HG03103 (cell line): ENCODE results near the gene AMDHD2.

Experiments used
- ATAC-seq: cut with Tn5 transposase; IDR thresholded peaks from one replicate; pipeline ENCODE4 v1.9.1; 2021; ENCODE audit warnings: low read depth; ENCODE audit not compliant: unreplicated experiment

The AMDHD2 gene

DNA sequence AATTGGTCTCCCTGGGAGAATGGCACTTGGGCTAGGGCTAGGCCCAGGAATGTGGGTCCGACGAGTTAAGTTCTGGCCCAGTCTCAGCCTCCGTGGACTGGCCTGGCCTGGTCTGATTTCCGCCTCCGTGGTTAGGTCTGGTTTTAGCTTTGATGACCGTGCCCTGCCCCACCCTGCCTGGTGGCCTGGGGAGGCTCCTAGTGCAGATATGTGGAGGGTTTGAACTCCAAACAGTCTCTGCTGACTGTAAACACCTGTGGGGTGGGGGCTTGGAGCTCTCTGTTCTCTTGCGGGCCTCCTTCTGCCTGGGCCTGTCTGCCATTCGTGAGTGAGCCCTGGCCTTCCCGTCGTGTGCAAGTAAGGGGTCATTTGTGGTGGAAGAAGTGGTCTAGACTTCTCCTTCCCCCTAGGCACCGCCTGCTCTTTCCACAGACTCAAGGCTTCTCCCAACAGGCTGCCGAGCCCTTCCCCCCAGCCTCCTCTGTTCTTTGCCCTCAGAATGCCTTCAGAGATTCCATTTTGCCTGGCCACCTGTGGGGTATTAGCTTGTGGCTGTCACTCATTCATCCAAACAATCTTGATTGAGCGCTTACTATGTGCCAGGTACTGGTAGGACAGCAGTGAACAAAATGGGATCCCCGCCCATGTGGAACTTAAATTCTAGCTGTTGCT, 4.9 kb upstream of the AMDHD2 start:
- ATAC-seq = no peak

DNA sequence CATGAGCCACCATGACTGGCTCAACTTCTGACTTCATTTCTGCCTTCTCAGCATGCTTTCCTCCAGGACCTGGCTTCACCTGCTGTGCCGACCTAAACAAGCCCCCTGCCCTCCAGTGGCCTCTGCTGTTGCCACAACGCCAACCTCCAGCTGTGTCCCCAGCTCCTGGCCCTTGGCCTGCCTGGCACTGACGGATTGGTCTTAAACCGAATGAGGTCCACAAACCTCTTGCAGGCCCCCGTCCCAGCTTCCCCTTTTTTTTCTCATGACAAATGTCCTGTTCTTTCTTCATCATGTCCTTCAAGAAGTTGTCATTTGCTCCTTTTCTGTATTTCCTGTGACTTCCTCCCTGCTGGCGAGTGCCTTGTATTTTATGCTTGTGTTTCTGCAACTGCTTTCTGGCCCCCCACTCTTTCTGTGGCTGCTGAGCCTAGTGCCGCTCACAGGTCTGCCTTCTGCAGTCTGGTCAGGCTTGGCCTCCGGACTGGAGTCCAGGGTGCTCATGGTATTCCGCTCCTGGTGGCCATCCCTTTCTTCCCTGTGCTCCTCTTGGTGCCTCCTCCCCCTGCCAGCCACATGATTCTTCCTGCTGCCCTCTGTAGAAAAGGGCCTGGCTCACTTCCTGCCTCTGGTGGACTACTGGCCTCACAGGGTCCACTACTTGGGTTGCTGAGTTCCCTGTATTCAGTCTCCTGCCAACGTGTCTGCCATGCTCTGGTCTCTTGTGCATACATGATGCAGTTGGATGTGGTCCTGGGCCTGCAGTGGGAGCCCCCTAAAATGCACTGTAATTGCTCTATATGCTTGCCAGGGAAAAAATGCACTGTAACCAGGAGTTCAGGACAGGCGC, 3.6 kb upstream of the AMDHD2 start:
- ATAC-seq = no peak

DNA sequence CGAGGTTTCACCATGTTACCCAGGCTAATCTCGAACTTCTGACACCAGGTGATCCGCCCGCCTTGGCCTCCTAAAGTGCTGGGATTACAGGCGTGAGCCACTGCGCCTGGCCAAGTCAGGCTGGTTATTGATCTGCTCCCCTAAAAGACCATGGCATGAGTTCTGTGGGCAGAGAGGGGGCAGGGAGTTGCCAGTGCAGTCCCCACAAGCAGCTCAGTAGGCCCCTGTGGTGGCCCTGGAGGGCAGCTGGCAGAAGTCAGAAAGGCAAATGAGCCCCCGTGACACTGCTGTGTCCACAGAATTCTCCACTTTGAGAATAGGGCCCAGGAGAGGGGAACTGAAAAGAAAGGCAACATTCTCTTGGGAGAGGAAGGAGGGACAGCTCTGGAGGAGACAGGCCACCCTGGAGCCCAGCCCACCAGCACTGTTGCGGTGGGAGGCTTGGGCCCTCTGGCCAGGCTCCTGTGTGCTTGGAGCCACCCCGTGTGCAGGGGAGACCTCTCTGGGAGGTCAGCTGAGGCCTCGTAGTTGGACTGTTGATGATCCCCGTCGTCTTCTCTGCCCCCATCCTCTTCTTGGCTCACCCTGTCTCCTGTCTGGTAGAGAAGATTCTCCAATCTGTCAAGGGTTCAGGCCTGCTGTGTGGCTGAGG, 2.1 kb upstream of the AMDHD2 start:
- no peak for ATAC-seq

DNA sequence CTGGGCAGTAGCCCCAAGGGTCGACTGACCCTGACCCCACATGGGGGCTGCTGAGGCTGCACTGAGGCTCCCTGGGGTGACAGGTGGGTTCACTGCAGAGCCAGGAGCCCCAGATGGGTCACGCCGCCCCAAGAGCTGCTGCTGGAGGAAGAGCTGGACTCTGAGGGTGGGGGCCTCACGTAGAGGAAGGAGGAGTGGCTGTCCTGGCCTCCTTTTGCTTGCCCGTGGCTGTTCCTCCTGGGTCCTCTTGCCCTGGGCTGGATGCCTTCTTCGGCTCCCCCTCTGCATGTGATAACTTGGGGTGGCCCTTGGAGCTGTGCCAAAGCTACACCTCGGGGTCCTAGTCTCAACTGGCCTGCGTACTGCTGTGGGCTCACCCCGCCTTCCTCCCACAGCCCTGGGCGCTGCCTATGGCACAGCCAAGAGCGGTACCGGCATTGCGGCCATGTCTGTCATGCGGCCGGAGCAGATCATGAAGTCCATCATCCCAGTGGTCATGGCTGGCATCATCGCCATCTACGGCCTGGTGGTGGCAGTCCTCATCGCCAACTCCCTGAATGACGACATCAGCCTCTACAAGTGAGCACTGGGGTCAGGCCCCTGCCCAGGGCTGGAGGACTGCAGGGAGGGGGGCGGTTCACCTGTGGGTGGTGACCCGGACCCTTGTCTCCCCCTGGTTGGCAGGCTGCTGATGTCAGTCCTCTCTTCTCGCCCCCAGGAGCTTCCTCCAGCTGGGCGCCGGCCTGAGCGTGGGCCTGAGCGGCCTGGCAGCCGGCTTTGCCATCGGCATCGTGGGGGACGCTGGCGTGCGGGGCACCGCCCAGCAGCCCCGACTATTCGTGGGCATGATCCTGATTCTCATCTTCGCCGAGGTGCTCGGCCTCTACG, 1.1 kb upstream of the AMDHD2 start:
- ATAC-seq = no peak

DNA sequence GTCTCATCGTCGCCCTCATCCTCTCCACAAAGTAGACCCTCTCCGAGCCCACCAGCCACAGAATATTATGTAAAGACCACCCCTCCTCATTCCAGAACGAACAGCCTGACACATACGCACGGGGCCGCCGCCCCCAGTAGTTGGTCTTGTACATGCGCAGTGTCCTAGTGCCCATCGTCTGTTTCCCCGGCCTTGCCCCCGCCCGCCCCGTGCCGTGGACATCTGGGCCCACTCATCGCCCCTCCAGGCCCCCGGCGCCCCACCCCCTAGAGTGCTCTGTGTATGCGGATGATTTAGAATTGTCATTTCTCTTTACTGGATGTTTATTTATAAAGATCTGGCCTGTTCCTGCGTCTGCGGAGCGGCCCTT, 475 bp upstream of the AMDHD2 start:
- ATAC-seq = no peak

DNA sequence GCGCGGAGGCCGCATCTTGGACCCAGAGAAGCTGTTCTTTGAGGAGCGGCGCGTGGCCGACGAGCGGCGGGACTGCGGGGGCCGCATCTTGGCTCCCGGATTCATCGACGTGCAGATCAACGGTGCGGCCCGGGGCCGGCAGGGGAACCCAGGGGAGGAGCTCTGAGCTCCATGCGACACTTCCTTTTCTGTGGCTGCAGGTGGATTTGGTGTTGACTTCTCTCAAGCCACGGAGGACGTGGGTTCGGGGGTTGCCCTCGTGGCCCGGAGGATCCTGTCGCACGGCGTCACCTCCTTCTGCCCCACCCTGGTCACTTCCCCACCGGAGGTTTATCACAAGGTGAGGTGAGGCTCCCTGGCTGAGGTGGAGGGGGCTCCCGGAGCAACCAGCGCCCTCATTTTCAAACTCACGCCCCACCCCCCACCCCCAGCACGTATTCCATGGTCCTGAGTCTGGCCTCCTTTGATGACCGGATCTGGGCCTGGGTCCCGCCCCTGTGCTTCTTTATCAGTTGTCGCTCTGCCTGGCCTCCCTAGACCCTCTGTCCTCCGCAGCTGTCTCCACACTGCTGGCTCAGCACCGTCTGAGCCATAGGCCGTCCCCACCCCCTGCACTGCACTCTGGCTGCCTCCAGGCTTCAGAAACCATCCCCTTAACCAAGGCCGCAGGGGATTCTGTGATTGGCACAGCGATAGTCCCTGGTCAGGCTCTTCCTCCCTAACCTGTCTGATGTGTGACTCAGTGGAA, 787 bp downstream of the AMDHD2 start:
- no peak for ATAC-seq

DNA sequence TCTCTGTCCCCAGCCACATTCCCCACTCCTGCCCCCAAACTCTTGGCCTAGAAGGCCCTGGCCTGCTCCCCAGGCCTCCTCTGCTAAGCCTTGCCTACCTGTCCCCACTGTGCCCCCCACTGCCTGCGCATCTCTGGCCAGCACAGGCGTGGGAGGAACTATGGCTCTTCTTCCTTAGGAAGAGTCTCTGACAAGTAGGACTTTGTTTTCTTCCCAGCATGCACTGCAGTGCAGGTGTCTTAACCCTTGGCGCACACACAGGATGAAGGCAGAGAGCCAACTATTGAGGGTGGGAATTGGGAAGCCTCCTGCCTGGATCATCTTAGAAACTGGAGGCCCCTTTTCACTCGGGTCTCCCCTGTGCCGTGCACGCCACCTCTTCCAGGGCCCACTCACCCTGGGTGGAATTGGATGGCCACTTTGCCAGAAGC, 3.6 kb downstream of the AMDHD2 start:
- ATAC-seq = no peak

DNA sequence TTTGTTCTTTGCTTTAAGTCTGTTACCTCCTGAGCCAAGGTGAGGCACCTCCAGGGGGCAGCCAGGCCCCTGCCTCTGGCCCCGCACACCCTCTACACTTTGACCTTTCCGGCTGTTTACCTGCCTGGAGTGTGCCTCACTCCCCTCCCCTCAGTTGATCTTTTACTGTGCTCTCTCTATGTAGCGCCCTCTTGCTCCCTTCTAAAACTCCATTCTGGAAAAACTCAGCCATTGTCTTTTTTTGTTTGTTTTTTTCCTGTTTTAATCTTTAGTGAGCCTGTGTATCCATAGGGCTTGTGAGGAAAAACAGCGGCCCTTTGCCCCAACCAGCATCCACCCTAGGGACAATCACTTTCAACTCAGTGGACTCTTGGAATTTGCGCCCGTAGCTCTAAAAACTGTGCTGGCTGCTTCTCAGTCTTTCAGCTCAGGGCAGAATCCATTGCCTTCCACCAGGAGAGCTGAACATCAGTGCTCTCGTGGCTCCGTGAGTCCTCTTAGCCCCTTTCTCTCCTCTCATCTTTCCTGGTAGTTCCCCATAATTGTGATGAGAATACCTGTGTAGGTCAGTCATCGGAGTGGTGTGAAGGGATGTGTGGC, 4.3 kb downstream of the AMDHD2 start:
- ATAC-seq = no peak

DNA sequence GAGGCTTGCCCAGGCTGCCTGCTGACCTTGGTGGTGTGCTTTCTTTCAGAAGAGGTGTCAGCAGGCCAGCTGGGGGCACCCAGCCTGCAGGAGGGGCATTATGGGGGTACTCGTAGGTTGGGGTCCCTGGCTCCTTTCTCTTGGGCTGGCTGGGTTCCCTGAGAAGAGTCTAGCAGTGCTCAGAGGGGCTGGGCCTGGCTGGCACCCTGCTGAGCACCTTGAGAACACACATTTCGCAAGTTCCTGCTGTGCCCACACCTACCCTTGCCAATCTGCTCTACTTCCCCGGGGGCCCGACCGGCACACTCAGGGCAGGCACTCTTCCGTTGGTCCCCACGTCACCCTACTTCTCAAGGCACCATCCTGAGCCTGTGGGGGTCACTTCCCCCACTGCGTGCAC, 6.0 kb downstream of the AMDHD2 start:
- ATAC-seq = no peak

DNA sequence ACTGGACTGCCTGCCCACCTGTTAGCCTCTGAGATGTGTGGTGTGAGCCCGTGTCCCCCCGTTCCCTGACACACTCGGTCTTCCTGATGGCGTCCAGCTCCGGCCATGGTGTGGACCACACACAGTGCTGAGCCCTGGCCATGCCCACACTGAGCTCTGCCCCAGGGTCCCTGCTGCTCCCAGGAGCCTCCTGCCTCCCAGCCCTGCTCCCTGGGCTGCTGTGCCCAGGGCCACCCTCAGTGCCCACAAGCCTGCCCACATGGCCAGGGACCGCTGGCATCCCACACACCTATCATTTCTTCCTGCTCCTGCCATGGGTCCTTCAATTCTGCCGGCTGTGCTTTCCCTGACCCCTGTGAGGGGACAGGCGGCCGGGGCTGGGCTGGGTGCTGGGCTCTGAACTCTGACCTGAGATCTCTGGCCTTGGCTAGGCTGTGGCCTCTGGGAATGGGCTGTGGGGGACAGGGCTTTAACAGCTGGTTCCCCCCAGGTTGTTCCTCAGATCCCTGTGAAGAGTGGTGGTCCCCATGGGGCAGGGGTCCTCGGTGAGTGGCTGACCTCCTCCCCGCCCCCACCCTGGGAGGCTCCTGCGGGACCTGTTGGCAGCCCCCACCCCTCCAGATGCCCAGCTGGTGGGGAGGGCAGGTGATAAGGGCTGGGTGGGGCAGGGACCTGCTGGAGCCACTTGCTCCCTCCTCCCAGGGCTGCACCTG, 7.1 kb downstream of the AMDHD2 start:
- no peak for ATAC-seq

DNA sequence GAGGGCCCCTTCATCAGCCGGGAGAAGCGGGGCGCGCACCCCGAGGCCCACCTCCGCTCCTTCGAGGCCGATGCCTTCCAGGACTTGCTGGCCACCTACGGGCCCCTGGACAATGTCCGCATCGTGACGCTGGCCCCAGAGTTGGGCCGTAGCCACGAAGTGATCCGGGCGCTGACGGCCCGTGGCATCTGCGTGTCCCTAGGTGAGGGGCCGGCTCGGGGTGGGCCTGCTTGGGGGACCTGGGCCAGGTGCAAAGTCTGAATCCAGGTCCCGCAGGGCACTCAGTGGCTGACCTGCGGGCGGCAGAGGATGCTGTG, 7.6 kb downstream of the AMDHD2 start:
- no peak for ATAC-seq

DNA sequence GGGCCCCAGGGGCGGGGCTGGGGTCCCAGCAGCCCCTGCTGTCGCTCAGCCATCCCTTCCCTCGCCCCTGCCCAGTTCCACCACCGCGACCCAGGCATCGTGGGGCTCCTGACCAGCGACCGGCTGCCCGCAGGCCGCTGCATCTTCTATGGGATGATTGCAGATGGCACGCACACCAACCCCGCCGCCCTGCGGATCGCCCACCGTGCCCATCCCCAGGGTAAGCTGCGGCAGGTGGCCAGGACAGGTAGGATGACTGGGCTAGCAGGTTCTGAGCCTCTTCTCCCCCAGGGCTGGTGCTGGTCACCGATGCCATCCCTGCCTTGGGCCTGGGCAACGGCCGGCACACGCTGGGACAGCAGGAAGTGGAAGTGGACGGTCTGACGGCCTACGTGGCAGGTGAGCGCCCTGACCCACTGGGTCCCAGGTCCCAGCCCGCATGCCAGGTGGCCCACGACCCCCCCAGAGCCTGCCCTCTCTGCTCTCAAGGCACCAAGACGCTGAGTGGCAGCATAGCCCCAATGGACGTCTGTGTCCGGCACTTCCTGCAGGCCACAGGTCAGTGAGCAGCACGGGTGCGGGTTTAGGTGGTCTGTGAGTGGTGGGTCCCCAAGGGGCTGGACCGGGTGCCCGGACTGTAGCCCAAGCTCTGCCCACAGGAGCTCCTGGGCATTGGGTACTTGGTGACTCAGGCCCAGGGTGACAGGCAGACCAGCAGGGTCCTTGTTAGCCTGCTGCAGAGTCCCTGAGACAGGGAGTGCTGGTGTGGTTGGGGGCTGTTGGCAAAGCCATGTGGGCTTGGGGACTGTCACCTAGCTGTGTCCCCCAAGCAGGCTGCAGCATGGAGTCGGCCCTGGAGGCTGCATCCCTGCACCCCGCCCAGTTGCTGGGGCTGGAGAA, 8.2 kb downstream of the AMDHD2 start:
- ATAC-seq = no peak

DNA sequence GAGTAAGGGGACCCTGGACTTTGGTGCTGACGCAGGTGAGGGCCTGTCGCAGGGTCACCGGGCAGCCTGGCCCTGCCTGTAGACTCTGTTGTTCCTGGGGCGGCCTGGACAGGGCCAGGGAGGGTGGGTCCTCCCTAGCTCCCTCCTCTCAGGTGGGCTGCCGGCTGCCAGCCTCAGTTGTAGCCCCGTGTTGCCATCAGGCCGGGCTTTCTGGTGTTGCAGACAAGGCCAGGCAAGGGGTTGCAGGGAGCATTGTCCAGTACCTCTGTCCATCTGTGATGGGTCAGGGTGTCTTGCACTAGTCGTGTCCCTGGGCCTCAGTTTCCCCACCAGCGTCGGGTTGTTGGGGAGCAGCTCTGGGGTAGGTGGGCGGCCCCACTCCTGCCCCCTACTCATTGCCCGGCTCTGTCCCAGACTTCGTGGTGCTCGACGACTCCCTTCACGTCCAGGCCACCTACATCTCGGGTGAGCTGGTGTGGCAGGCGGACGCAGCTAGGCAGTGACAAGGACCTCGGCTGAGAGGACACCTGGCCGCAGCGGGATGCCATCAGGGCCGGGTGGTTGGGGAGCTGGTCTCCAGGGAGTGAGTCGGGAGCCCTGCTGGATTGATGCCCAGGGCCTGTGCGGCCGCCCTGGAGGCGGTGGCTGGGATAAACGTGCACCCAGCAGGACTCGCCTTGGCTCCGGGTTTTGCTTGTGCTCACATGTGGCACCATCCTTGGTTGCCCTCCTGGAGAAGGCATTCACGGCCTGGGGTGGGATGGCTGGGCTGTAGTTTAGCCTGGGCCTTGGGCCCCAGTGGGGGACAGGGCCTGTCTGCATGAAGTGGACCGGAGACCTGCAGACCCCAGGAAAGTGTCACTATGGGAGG, 9.1 kb downstream of the AMDHD2 start:
- no peak for ATAC-seq

DNA sequence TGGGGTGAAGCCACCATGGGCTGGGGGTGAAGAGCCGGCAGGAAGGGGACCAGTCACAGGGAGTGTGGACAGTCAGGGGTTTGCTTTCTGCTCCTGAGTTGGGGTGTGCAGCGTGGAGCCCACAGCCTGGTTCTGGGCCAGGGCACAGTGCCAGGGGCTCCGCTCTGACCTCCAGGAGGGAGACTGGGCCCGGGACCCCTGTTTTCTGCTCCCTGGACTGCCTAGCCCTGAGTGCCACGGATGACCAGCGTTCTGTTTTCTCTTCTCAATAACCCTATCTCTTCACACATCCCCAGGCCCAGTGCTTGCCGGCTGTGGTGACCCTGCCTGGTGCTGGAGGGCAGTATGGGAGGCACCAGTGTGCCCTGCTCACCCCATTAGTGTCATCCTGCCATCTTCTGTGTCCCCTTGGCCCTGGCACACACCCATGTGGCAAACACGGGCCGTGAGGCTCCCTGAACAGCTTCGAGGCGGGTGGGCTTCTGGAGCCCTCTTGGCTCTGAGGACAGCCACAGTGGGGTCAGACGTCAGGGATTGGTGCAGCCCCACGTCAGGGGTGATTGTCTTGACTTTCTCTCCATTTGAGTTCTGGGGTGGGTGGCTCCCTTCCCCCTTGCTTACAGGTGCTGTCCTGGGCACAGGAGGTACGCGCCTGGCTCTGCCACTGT, 9.9 kb downstream of the AMDHD2 start:
- no peak for ATAC-seq

DNA sequence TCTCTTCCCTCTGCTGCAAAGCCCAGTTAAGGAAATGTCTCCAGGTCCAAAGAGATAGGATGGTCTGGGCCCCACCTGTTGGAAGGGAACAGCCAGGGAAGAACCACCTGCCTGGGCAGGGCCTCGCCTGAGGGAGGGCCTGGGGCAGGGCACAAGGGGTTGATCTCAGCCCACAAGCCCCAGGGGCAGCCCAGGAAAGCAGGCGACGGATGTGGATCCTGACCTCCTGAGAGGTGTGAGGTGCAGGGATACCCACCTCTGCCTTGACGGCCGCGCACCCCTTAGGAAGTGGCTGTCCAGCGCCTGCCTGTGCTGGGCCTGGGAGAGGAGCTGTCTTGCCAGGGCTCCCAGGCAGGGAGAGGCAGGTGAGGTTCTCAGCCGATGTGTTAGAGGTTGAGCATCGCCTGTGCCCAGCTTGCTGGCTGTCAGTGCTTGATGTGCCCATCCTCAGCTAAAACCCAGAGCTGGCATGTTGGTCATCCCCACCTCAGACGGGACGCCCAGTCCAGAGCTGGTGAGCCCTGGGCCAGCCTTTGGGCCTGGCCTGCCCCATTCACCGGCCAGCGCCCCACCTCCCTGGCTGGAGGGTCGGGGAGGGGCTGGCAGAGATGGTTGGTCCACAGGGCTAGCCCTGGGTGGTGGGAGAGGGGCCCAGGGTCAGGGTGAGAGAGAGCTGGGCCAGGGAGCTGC, 10.6 kb downstream of the AMDHD2 start:
- ATAC-seq = no peak

DNA sequence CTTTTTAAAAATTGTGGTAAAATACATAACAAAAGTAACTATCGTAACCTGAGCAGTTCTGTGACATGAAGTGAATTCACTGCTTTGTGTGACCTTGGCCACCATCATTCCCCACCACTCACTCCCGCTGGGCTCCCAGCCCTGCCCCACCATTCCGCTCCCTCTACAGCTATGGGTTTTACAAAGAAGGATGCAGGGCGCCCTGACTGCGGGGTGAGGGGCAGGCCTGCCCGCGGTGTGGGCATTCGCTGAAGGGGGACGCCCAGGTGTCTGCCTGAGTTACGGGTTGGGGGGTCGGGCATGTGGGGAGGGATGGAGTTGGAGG, 11.2 kb downstream of the AMDHD2 start, which contains the start of gene CEMP1:
Gene CEMP1, minus strand, starts transcription at position 38 of the 325 bp plus-strand sequence. CDS start 335 bp downstream, outside the sequence.
- no peak for ATAC-seq
